Neural crest cell (in vitro differentiated cells): Measurements from ENCODE around the gene VRK1. TPM values are rescaled to one million over a fixed set of nuclear protein-coding genes. Genes with fewer than 3 reads are reported as not detected.

Source experiments
- DNase-seq: peaks from one replicate; pipeline ENCODE4 v3.0.0; 2021; ENCODE audit warnings: low read depth, mixed read lengths, low spot score
- H3K27ac Mint-ChIP-seq: one replicate; pipeline ENCODE4 v1.8.0; 2021; ENCODE audit warnings: mild to moderate bottlenecking, mixed read lengths; ENCODE audit not compliant: unreplicated experiment
- H3K27me3 Mint-ChIP-seq: 2 replicates; pipeline ENCODE4 v1.8.0; 2021; ENCODE audit warnings: low read depth, mild to moderate bottlenecking, mixed read lengths
- H3K36me3 Mint-ChIP-seq: 2 replicates; pipeline ENCODE4 v1.8.0; 2021; ENCODE audit warnings: low read depth, mild to moderate bottlenecking, mixed read lengths
- H3K4me1 Mint-ChIP-seq: 2 replicates; pipeline ENCODE4 v1.8.0; 2021; ENCODE audit warnings: mixed read lengths
- H3K4me3 Mint-ChIP-seq: one replicate; pipeline ENCODE4 v1.8.0; 2021; ENCODE audit warnings: mild to moderate bottlenecking, mixed read lengths
- H3K9me3 Mint-ChIP-seq: 2 replicates; pipeline ENCODE4 v1.8.0; 2021; ENCODE audit warnings: mixed read lengths
- CTCF ChIP-seq: fragments of 200-600 bp; sonication (generic); conservative IDR thresholded peaks from 2 replicates; pipeline ENCODE4 v1.5.0; 2021; ENCODE audit warnings: antibody characterized with exemption, mild to moderate bottlenecking
- total RNA-seq: library from RNA; stranded (reverse); gene quantifications from 2 replicates; pipeline ENCODE4 v1.2.1, GENCODE V29; 2021

VRK1 gene
- total RNA-seq, 1 donor from 2014 or later = 62.1 TPM

GRCh38 chr14:96905065-96905464 lies 107.9 kb downstream of the VRK1 start:
- DNase-seq = no peak
- Mint-ChIP-seq H3K27ac (no peak overlapping the region), H3K4me1 (no peaks in the 10 kb centered on the region), H3K36me3 (peaks cover 20% of the 10 kb centered on the region), H3K27me3 (no peaks in the 10 kb centered on the region), H3K9me3 (peaks cover 15% of the 10 kb centered on the region), H3K4me3 (no peak overlapping the region)
- TF ChIP-seq CTCF = no peak

DNA sequence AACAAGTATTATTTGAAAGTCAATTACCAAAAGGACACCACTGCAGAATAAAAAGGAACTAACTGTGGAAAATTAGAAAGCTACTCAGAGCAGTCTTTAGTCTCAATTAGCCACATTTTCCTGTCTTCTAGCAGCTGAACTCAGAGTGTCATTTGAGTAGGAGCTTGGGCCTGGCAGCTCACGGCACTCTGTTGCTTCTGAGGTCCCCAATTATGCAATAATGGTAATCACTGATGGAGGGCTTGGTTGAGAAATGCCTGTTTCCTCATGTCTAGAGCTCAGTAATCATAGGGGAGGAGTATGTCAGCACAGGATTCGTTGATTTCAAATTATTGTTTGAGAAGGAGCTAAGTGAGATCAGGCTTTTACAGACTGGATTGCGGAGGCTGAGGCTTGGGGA lies 108.6 kb downstream of the VRK1 start:
- TF ChIP-seq CTCF = no peak
- H3K27ac Mint-ChIP-seq = no peak overlapping the region

DNA sequence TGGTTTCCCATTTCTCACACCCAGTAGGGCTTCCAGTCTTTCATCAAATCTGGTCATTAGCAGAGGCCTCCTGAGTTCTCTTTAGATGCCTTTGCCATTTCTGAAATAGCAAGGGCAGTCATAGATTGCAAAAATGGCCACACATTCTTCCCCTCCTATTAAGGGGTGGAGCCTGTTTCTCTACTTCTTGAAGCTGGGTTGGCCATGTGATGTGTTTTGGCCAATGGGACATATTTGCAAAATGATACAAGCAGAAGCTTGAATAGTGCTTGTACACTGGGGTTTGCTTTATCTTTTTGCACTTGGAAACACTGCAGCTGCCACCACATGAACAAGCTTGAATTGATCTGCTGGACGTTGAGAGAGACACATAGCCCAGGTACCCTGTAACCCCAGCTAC lies 109.3 kb downstream of the VRK1 start:
- Mint-ChIP-seq H3K27me3 (no peaks in the 10 kb centered on the region), H3K27ac (no peak overlapping the region), H3K36me3 (peaks cover 26% of the 10 kb centered on the region), H3K9me3 (peaks cover 17% of the 10 kb centered on the region), H3K4me1 (peaks cover 1% of the 10 kb centered on the region), H3K4me3 (no peak overlapping the region)
- no peak for DNase-seq
- TF ChIP-seq CTCF = no peak

More for the DNA sequence above, 108.6 kb downstream of the VRK1 start:
- no peaks in the 10 kb centered on the region for H3K4me1 Mint-ChIP-seq
- DNase-seq = no peak
- H3K9me3 Mint-ChIP-seq = peaks cover 17% of the 10 kb centered on the region
- no peak overlapping the region for H3K4me3 Mint-ChIP-seq
- H3K36me3 Mint-ChIP-seq = peaks cover 26% of the 10 kb centered on the region
- no peaks in the 10 kb centered on the region for H3K27me3 Mint-ChIP-seq

GRCh38 chr14:96909841-96910364 lies 112.7 kb downstream of the VRK1 start:
- peaks cover 35% of the 10 kb centered on the region for H3K36me3 Mint-ChIP-seq
- H3K27ac Mint-ChIP-seq = no peak overlapping the region
- no peak for DNase-seq
- no peak for TF ChIP-seq CTCF
- no peaks in the 10 kb centered on the region for H3K27me3 Mint-ChIP-seq
- H3K4me3 Mint-ChIP-seq = no peak overlapping the region
- H3K9me3 Mint-ChIP-seq = peaks cover 24% of the 10 kb centered on the region
- peaks cover 11% of the 10 kb centered on the region for H3K4me1 Mint-ChIP-seq

DNA sequence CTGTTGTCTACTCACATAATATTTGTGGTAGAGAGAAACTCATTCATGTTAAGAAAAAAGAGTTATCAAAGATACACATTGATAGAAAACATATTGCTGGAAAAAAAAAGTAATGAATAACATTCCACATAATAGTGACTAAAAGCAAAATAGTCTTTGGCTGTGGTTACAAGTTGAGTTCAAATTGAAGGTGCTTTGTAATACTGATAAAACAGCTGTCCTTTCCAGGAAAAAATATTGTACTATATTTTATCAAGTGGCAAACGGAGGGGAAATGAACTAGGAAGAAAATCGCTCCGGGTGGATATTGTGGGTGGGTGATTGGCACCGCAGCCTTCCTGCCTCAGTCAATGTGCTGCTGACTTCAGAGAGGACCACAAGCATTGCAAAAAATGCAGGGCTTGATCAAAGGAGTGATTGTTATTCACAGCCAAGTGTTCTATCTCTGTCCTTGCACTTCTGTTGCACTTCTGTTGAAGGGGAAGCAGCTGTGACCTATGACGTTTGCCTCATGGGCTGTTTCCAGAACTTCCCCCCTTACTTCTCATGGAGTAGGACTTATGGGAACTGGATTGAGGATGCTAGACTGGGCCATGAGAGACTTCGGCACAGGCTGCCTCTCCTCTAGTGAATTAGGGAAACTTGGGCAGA lies 114.4 kb downstream of the VRK1 start:
- peaks cover 32% of the 10 kb centered on the region for H3K36me3 Mint-ChIP-seq
- peak overlapping the region; percentile 7 for H3K27ac Mint-ChIP-seq
- no peaks in the 10 kb centered on the region for H3K27me3 Mint-ChIP-seq
- no peak for DNase-seq
- no peak overlapping the region for H3K4me3 Mint-ChIP-seq
- TF ChIP-seq CTCF = no peak
- H3K9me3 Mint-ChIP-seq = peaks cover 24% of the 10 kb centered on the region
- H3K4me1 Mint-ChIP-seq = peaks cover 11% of the 10 kb centered on the region
